Upper lobe of left lung (tissue), 4 donors: ENCODE measurements around the gene ANO4.

Experiments used
- CTCF ChIP-seq, 6 experiments: fragments of 450-650 bp in 4 of 6; fragments of 200-600 bp in 2 of 6; sonication (generic) in 2 of 6; IDR thresholded peaks; one replicate each; pipeline ENCODE4 v1.5.1; 2016 to 2019; ENCODE audit warnings: antibody characterized with exemption in 6 of 6
- EP300 ChIP-seq, 4 donors: sonication (generic); formaldehyde crosslinking; IDR thresholded peaks; one replicate each; pipeline ENCODE4 v1.5.1; 2017; ENCODE audit warnings: antibody characterized with exemption in 4 of 4, control low read depth in 2 of 4
- POLR2A ChIP-seq, 4 donors: fragments of 450-650 bp; IDR thresholded peaks; one replicate each; pipeline ENCODE4 v1.5.1; 2016 to 2017; ENCODE audit warnings: antibody characterized with exemption in 4 of 4, mild to moderate bottlenecking in 2 of 4
- POLR2AphosphoS5 ChIP-seq, 2 donors: sonication (generic); formaldehyde crosslinking; IDR thresholded peaks; one replicate each; pipeline ENCODE4 v1.5.1; 2017; ENCODE audit warnings: antibody characterized with exemption in 2 of 2

- TF ChIP-seq CTCF (IDR thresholded peaks at IDR 0.05) (no peak), EP300 (IDR thresholded peaks at IDR 0.05) (no peak), POLR2AphosphoS5 (IDR thresholded peaks at IDR 0.05) (no peak), POLR2A (IDR thresholded peaks at IDR 0.05) (no peak)
These were observed 69.8 kb downstream of the ANO4 start for GRCh38 chr12:100864366-100864765.
